Esophagus squamous epithelium (tissue), 4 donors: ENCODE measurements around the gene MYO18A.

ENCODE experiments used
- POLR2A ChIP-seq, 4 donors: fragments of 450-650 bp; IDR thresholded peaks; one replicate each; pipeline ENCODE4 v1.6.1; 2017; ENCODE audit warnings: antibody characterized with exemption in 4 of 4, mild to moderate bottlenecking in 4 of 4, moderate library complexity in 3 of 4
- TF ChIP-seq, protein P1 (sequence below), 6 experiments: fragments of 450-650 bp in 4 of 6; fragments of 200-600 bp in 2 of 6; sonication (generic) in 2 of 6; IDR thresholded peaks; one replicate each; pipeline ENCODE4 v1.5.1; 2016 to 2019; ENCODE audit warnings: antibody characterized with exemption in 6 of 6, mild to moderate bottlenecking in 4 of 6, moderate library complexity in 4 of 6

DNA sequence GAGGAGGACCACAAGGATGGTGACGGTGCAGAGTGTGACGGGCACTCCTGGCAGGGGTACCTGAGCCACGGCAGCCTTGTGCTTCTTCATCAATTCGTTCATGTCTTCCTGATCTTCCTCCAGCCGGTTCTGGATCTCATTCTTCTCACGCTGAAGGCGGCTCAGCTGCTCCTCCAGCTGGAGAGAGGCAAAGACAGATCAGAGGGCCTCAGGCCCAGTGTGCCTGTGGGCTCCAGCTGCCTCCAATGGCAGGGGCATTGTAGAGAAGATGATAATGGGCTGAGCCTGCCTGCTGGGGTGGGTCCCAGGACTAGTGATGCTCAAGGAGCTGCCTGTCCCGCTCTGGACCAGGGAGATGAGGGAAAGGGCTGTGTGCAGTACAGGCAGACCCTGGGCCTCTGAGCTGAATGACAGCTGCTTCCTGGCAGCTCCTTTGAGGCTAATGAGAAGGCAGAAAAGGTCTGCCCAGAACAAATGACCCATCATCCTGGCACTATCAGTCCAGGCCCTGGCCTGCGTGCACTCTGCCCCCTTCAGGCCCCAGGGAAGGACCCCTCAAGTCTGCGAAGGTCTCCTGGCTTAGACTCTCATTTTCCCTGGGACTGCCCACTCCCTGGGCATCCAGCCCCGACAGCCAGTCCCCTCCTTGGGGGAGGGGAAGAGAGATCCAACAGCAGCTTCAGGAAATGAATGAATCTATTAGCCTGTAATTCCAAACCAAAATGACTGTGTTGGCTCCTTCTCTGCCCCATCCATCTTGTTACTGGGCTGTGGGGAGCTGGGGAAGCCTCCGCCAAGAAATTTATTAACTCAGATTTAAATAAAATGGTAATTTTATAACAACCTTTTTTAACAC lies 89.2 kb downstream of the MYO18A start:
- no peak for TF ChIP-seq POLR2A (IDR thresholded peaks at IDR 0.05)
- TF ChIP-seq, protein P1, sequence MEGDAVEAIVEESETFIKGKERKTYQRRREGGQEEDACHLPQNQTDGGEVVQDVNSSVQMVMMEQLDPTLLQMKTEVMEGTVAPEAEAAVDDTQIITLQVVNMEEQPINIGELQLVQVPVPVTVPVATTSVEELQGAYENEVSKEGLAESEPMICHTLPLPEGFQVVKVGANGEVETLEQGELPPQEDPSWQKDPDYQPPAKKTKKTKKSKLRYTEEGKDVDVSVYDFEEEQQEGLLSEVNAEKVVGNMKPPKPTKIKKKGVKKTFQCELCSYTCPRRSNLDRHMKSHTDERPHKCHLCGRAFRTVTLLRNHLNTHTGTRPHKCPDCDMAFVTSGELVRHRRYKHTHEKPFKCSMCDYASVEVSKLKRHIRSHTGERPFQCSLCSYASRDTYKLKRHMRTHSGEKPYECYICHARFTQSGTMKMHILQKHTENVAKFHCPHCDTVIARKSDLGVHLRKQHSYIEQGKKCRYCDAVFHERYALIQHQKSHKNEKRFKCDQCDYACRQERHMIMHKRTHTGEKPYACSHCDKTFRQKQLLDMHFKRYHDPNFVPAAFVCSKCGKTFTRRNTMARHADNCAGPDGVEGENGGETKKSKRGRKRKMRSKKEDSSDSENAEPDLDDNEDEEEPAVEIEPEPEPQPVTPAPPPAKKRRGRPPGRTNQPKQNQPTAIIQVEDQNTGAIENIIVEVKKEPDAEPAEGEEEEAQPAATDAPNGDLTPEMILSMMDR (IDR thresholded peaks at IDR 0.05), result no peak
